ENCODE data around the gene QSER1.

- no peak for TF ChIP-seq CTCF (IDR thresholded peaks at IDR 0.05; ENCODE audit: poor library complexity)
- TF ChIP-seq EZH2 (IDR thresholded peaks at IDR 0.05; ENCODE audit: borderline replicate concordance): no peak
- TF ChIP-seq EZH2phosphoT487 (IDR thresholded peaks at IDR 0.05; ENCODE audit: low read depth, severe bottlenecking, unreplicated experiment): no peak
Observed at GRCh38 chr11:32905028-32905667, 12.5 kb downstream of the QSER1 start.
